H1 (cell line): ENCODE measurements around the gene TSHZ2. TPM values are rescaled to one million over a fixed set of nuclear protein-coding genes. Genes with fewer than 3 reads are reported as not detected.

ENCODE experiments used
- CTCF ChIA-PET: fragments of 300-600 bp; sonication (Branson Sonifier 250); formaldehyde crosslinking; loops from one replicate; lab custom pipeline; 2021; ENCODE audit not compliant: partially characterized antibody; lab: Charles Lee
- POLR2A ChIA-PET: fragments of 300-600 bp; sonication (Branson Sonifier 250); formaldehyde crosslinking; loops from one replicate; lab custom pipeline; 2021; ENCODE audit warnings: inconsistent platforms; ENCODE audit not compliant: partially characterized antibody; lab: Charles Lee
- DNase-seq, 2 experiments: peaks; one replicate each; pipeline versions ENCODE4 v3.0.0 to v3.0.0-alpha.2; 2010 to 2022; ENCODE audit warnings: low spot score in 2 of 2, low read depth in 1 of 2, mixed read lengths in 1 of 2
- FAIRE-seq: peaks from 2 replicates; lab custom pipeline; 2011; peaks lifted over from hg19 to GRCh38; lab: Jason Lieb, UNC
- H2AFZ ChIP-seq: 2 replicates; pipeline ENCODE4 v1.8.1; 2012; ENCODE audit warnings: low read length, inconsistent platforms
- H2AK5ac ChIP-seq: 2 replicates; pipeline ENCODE4 v1.6.1; 2013; ENCODE audit warnings: low read depth, low read length
- H2BK120ac ChIP-seq: replicated peaks from 2 replicates; pipeline ENCODE3; 2013; ENCODE audit warnings: low read depth, low read length, inconsistent platforms
- H2BK12ac ChIP-seq: 2 replicates; pipeline ENCODE4 v1.6.1; 2013; ENCODE audit warnings: low read depth, low read length
- H2BK15ac ChIP-seq: 2 replicates; pipeline ENCODE4 v1.6.1; 2013; ENCODE audit warnings: low read length
- H2BK20ac ChIP-seq: 2 replicates; pipeline ENCODE4 v1.6.1; 2013; ENCODE audit warnings: low read length
- H2BK5ac ChIP-seq: 2 replicates; pipeline ENCODE4 v1.6.1; 2013; ENCODE audit warnings: low read depth, low read length
- H3K14ac ChIP-seq: 2 replicates; pipeline ENCODE4 v1.6.1; 2013; ENCODE audit warnings: inconsistent platforms; ENCODE audit not compliant: insufficient read length
- H3K18ac ChIP-seq: 2 replicates; pipeline ENCODE4 v1.6.1; 2013; ENCODE audit warnings: low read length; ENCODE audit errors: extremely low read depth
- H3K23ac ChIP-seq: 2 replicates; pipeline ENCODE4 v1.6.1; 2013; ENCODE audit warnings: inconsistent platforms; ENCODE audit not compliant: insufficient read length
- H3K23me2 ChIP-seq: 2 replicates; pipeline ENCODE4 v1.6.1; 2013; ENCODE audit warnings: low read depth, low read length
- H3K27ac ChIP-seq: 2 replicates; pipeline ENCODE4 v1.6.1; 2011; ENCODE audit warnings: low read depth, low read length, inconsistent platforms
- H3K27me3 ChIP-seq, 4 experiments: replicated peaks in 1 of 4; 1 replicate in 1 of 4; 2 replicates in 3 of 4; pipeline versions ENCODE4 v1.6.1 to v1.8.1; 2011 to 2013; ENCODE audit warnings: low read length in 3 of 4, mild to moderate bottlenecking in 3 of 4, inconsistent platforms in 2 of 4, mixed read lengths in 2 of 4, moderate library complexity in 1 of 4; ENCODE audit not compliant: control insufficient read depth in 3 of 4, insufficient read depth in 3 of 4; ENCODE audit errors: extremely low read depth in 1 of 4
- H3K36me3 ChIP-seq, 4 experiments: 2 replicates each; pipeline versions ENCODE4 v1.6.1 to v1.8.1; 2011 to 2013; ENCODE audit warnings: mild to moderate bottlenecking in 4 of 4, low read length in 3 of 4, moderate library complexity in 2 of 4, control low read depth in 1 of 4, inconsistent platforms in 1 of 4; ENCODE audit not compliant: insufficient read depth in 4 of 4, control insufficient read depth in 2 of 4
- H3K4ac ChIP-seq: replicated peaks from 2 replicates; pipeline ENCODE3; 2013; ENCODE audit warnings: low read length, low read depth, mixed read lengths, inconsistent platforms; ENCODE audit not compliant: insufficient read length
- H3K4me1 ChIP-seq, 4 experiments: replicated peaks in 1 of 4; 1 replicate in 1 of 4; 2 replicates in 3 of 4; pipeline versions ENCODE4 v1.6.1 to v1.8.1; 2011 to 2013; ENCODE audit warnings: low read length in 3 of 4, inconsistent platforms in 2 of 4, mixed read lengths in 1 of 4; ENCODE audit not compliant: insufficient read depth in 4 of 4, control insufficient read depth in 3 of 4
- H3K4me2 ChIP-seq, 2 experiments: 2 replicates each; pipeline versions ENCODE4 v1.6.1 to v1.8.1; 2011 to 2013; ENCODE audit warnings: low read depth in 2 of 2, low read length in 2 of 2, control low read depth in 1 of 2, inconsistent platforms in 1 of 2, mild to moderate bottlenecking in 1 of 2; ENCODE audit not compliant: insufficient read depth in 1 of 2
- H3K4me3 ChIP-seq, 4 experiments: fragments of 200-600, 300-600 bp in 1 of 4; sonication (generic), shearing (Covaris generic), sonication (Bioruptor Twin) in 1 of 4; 2 replicates each; pipeline versions ENCODE4 v1.5.1 to v1.8.1; 2011 to 2016; ENCODE audit warnings: low read length in 4 of 4, low read depth in 3 of 4, control low read depth in 2 of 4, inconsistent platforms in 2 of 4, mild to moderate bottlenecking in 2 of 4, mixed read lengths in 1 of 4, moderate library complexity in 1 of 4; ENCODE audit not compliant: insufficient read depth in 2 of 4; ENCODE audit errors: extremely low read depth in 1 of 4
- H3K56ac ChIP-seq: replicated peaks from 2 replicates; pipeline ENCODE3; 2013; ENCODE audit warnings: low read depth, mild to moderate bottlenecking, mixed read lengths, low read length, inconsistent platforms; ENCODE audit not compliant: insufficient read length
- H3K79me1 ChIP-seq: 2 replicates; pipeline ENCODE4 v1.6.1; 2013; ENCODE audit warnings: low read depth, low read length, control low read depth
- H3K79me2 ChIP-seq, 2 experiments: 2 replicates each; pipeline versions ENCODE4 v1.6.1 to v1.8.1; 2012 to 2013; ENCODE audit warnings: low read length in 2 of 2, mild to moderate bottlenecking in 2 of 2, inconsistent platforms in 1 of 2; ENCODE audit not compliant: insufficient read depth in 2 of 2, control insufficient read depth in 1 of 2
- H3K9ac ChIP-seq, 4 experiments: replicated peaks in 1 of 4; 1 replicate in 1 of 4; 2 replicates in 3 of 4; pipeline versions ENCODE4 v1.6.1 to v1.8.1; 2011 to 2013; ENCODE audit warnings: low read depth in 3 of 4, low read length in 3 of 4, control low read depth in 2 of 4, mild to moderate bottlenecking in 2 of 4, moderate library complexity in 2 of 4, inconsistent platforms in 1 of 4; ENCODE audit errors: extremely low read depth in 1 of 4
- H3K9me3 ChIP-seq, 2 experiments: 2 replicates each; pipeline versions ENCODE4 v1.6.1 to v1.8.1; 2012 to 2013; ENCODE audit warnings: mild to moderate bottlenecking in 2 of 2, moderate library complexity in 2 of 2, control low read depth in 1 of 2, inconsistent platforms in 1 of 2, low read depth in 1 of 2, low read length in 1 of 2, mixed read lengths in 1 of 2; ENCODE audit not compliant: insufficient read depth in 2 of 2
- H4K20me1 ChIP-seq, 2 experiments: replicated peaks in 1 of 2; 2 replicates each; pipeline versions ENCODE3 to v1.8.1; 2011 to 2013; ENCODE audit warnings: inconsistent platforms in 2 of 2, low read length in 2 of 2, mild to moderate bottlenecking in 1 of 2; ENCODE audit not compliant: insufficient read depth in 2 of 2, control insufficient read depth in 1 of 2
- H4K5ac ChIP-seq: 2 replicates; pipeline ENCODE4 v1.6.1; 2013; ENCODE audit warnings: low read length, low read depth, mixed read lengths, inconsistent platforms; ENCODE audit not compliant: insufficient read length
- H4K8ac ChIP-seq: 2 replicates; pipeline ENCODE4 v1.8.0; 2013; ENCODE audit warnings: mild to moderate bottlenecking, moderate library complexity, low read length, inconsistent platforms; ENCODE audit not compliant: insufficient read depth; ENCODE audit errors: extremely low read depth
- H4K91ac ChIP-seq: replicated peaks from 2 replicates; pipeline ENCODE3; 2013; ENCODE audit warnings: low read length, mixed read lengths, inconsistent platforms; ENCODE audit not compliant: insufficient read length
- BACH1 ChIP-seq: IDR thresholded peaks from 2 replicates; pipeline ENCODE4 v1.6.1; 2012; ENCODE audit warnings: low read length, improper control_type of control experiment
- GABPA ChIP-seq: IDR thresholded peaks from 2 replicates; pipeline ENCODE4 v1.6.1; 2011; ENCODE audit warnings: mild to moderate bottlenecking, low read length, moderate library complexity, borderline replicate concordance; ENCODE audit not compliant: insufficient read depth
- HDAC6 ChIP-seq: IDR thresholded peaks from one replicate; pipeline ENCODE4 v1.7.1; 2012; ENCODE audit warnings: low read depth, mild to moderate bottlenecking, inconsistent platforms, low read length, moderate library complexity
- KDM5A ChIP-seq: fragments of 200-600 bp; IDR thresholded peaks from 2 replicates; pipeline ENCODE4 v1.7.1; 2012; ENCODE audit warnings: mild to moderate bottlenecking, low read length, inconsistent platforms, mixed read lengths
- POLR2AphosphoS5 ChIP-seq: IDR thresholded peaks from 2 replicates; pipeline ENCODE4 v1.6.1; 2011; ENCODE audit warnings: low read depth, low read length
- POU5F1 ChIP-seq: IDR thresholded peaks from 2 replicates; pipeline ENCODE4 v1.6.1; 2011; ENCODE audit warnings: low read depth, mild to moderate bottlenecking, low read length, moderate library complexity
- RXRA ChIP-seq: IDR thresholded peaks from 2 replicates; pipeline ENCODE4 v1.6.1; 2011; ENCODE audit warnings: low read depth, mild to moderate bottlenecking, low read length, moderate library complexity; ENCODE audit not compliant: insufficient read depth
- SIN3A ChIP-seq, 2 experiments: IDR thresholded peaks in 1 of 2; conservative IDR thresholded peaks in 1 of 2; 2 replicates each; pipeline ENCODE4 v1.6.1; 2011 to 2012; ENCODE audit warnings: low read length in 2 of 2, improper control_type of control experiment in 1 of 2, low read depth in 1 of 2, mild to moderate bottlenecking in 1 of 2
- SP4 ChIP-seq: IDR thresholded peaks from 2 replicates; pipeline ENCODE4 v1.6.1; 2012; ENCODE audit warnings: low read length, inconsistent platforms
- SRF ChIP-seq: IDR thresholded peaks from 2 replicates; pipeline ENCODE4 v1.6.1; 2011; ENCODE audit warnings: mild to moderate bottlenecking, low read depth, low read length, moderate library complexity
- TEAD4 ChIP-seq: IDR thresholded peaks from 2 replicates; pipeline ENCODE4 v1.6.1; 2012; ENCODE audit warnings: low read depth, low read length, inconsistent platforms, mixed read lengths
- ZNF274 ChIP-seq: IDR thresholded peaks from 2 replicates; pipeline ENCODE4 v1.7.0; 2012; ENCODE audit warnings: low read length, borderline replicate concordance; ENCODE audit errors: extremely low read depth
- WGBS, 2 experiments: shearing (Covaris generic) in 1 of 2; methylation state at CpG; one replicate each; pipeline versions ENCODE4 v1.1.6 to v1.1.7; 2013 to 2015; ENCODE audit warnings: low lambda C conversion rate in 2 of 2, mixed read lengths in 2 of 2, inconsistent platforms in 1 of 2, low coverage in 1 of 2, missing lambda C conversion rate in 1 of 2; ENCODE audit not compliant: insufficient replicate concordance in 2 of 2, insufficient coverage in 1 of 2, insufficient read length in 1 of 2; ENCODE audit errors: extremely low coverage in 1 of 2, missing lambda C conversion rate in 1 of 2; 5-methylcytosine and 5-hydroxymethylcytosine counted together
- polyA plus RNA-seq, 7 experiments: library from polyadenylated mRNA; depleted of rRNA in 3 of 7; stranded (reverse) in 5 of 7; unstranded in 2 of 7; fragments of >200 nt in 5 of 7; fragments of 200-250 nt in 2 of 7; gene quantifications; 1 replicate in 5 of 7; 2 replicates in 1 of 7; 4 replicates in 1 of 7; pipeline versions ENCODE4 v1.2.1 to v1.2.3, GENCODE V29; 2011 to 2013; ENCODE audit warnings: missing spikeins in 2 of 7, mixed read lengths in 2 of 7
- total RNA-seq: library from RNA; stranded (reverse); fragmentation: NEBNext Ultra II Directional; extraction: Animal tissue kit (Norgen Biotek cat#: 25700); gene quantifications from 2 replicates; pipeline ENCODE4 v1.2.1, GENCODE V29; 2021

Gene TSHZ2
- total and polyA plus RNA-seq, 2 of the 8 experiments (the other 6 are each of a cell fraction or from before 2014, with no cell fraction given), result 0.14 to 0.30 TPM

GRCh38 chr20:53445321-53445731, 473.2 kb downstream of the TSHZ2 start:
- Histone ChIP-seq H3K18ac (no peak overlapping the region), H3K4me3 (no peak overlapping the region), H2BK12ac (0 out of 2 replicates have a peak overlapping the region, but pooled peaks have one; percentile 29), H4K91ac (no peak overlapping the region), H3K4me2 (no peak overlapping the region), H2BK20ac (no peak overlapping the region), H2BK120ac (no peak overlapping the region), H3K79me1 (no peaks in the 10 kb centered on the region), H2AK5ac (no peak overlapping the region), H3K56ac (no peak overlapping the region), H2BK5ac (no peak overlapping the region), H2AFZ (no peak overlapping the region), H3K23me2 (no peaks in the 10 kb centered on the region), H3K27me3 (no peaks in the 10 kb centered on the region), H3K14ac (no peak overlapping the region), H4K20me1 (no peaks in the 10 kb centered on the region), H3K79me2 (no peaks in the 10 kb centered on the region), H3K27ac (no peak overlapping the region), H3K9me3 (peaks cover 6 to 16% of the 10 kb centered on the region in 2 experiments), H2BK15ac (no peak overlapping the region), H4K5ac (no peak overlapping the region), H3K23ac (no peak overlapping the region), H3K4me1 (no peaks in the 10 kb centered on the region), H4K8ac (no peak overlapping the region), H3K4ac (no peak overlapping the region), H3K36me3 (no peaks in the 10 kb centered on the region), H3K9ac (no peak overlapping the region)
- POLR2A ChIA-PET, result no interaction called here
- 89% methylated on average over 6 of the region's 6 CpGs; no CpG with 5 or more reads in 1 of the 2 experiments for WGBS, 2 experiments
- CTCF ChIA-PET, result interaction anchor here (1.0 to 2.0 kb wide), 3 partner anchors 32 to 229 kb away, joined by 3 to 9 read pairs (median 3); no protein-coding TSS in a partner anchor
- FAIRE-seq (no peak), DNase-seq (no peak)
- no peak for TF ChIP-seq POLR2AphosphoS5
- no peak for TF ChIP-seq BACH1
- TF ChIP-seq ZNF274, result no peak
- no peak for TF ChIP-seq POU5F1
- TF ChIP-seq HDAC6, result no peak
- TF ChIP-seq SRF, result no peak
- TF ChIP-seq SIN3A (conservative IDR thresholded peaks at IDR 0.05 in 1 of 2, IDR thresholded peaks at IDR 0.05 in 1 of 2; ENCODE audit: low read depth in 1 of 2, low read length in 2 of 2), result no peak
- no peak for TF ChIP-seq GABPA
- TF ChIP-seq KDM5A, result no peak
- TF ChIP-seq TEAD4, result no peak
- TF ChIP-seq SP4, result no peak
- TF ChIP-seq RXRA, result no peak
